Fibroblast of lung (primary cell): ENCODE measurements around the gene G0S2. TPM values are rescaled to one million over a fixed set of nuclear protein-coding genes. Genes with fewer than 3 reads are reported as not detected.
A peak's percentile ranks its signal among the peaks of the same experiment; 100 is the strongest.

Experiments
- DNase-seq, 2 donors: peaks; one replicate each; pipeline versions ENCODE4 v3.0.0 to v3.0.0-alpha.2; 2010; ENCODE audit warnings: low read depth in 2 of 2
- H2AFZ ChIP-seq: 2 replicates; pipeline ENCODE4 v1.5.1; 2012; ENCODE audit warnings: low read length, control low read depth, inconsistent platforms
- H3K27ac ChIP-seq: 2 replicates; pipeline ENCODE4 v1.5.1; 2011; ENCODE audit warnings: low read length, control low read depth; ENCODE audit not compliant: insufficient read depth
- H3K27me3 ChIP-seq: 2 replicates; pipeline ENCODE4 v1.5.1; 2011; ENCODE audit warnings: mild to moderate bottlenecking, low read length; ENCODE audit not compliant: control insufficient read depth, insufficient read depth
- H3K36me3 ChIP-seq: 2 replicates; pipeline ENCODE4 v1.5.1; 2011; ENCODE audit warnings: low read length; ENCODE audit not compliant: control insufficient read depth, insufficient read depth
- H3K4me1 ChIP-seq: 2 replicates; pipeline ENCODE4 v1.5.1; 2011; ENCODE audit warnings: low read length; ENCODE audit not compliant: control insufficient read depth, insufficient read depth; ENCODE audit errors: extremely low read depth
- H3K4me2 ChIP-seq: 2 replicates; pipeline ENCODE4 v1.5.1; 2011; ENCODE audit warnings: low read length, control low read depth; ENCODE audit not compliant: insufficient read depth; ENCODE audit errors: extremely low read depth
- H3K4me3 ChIP-seq, 4 experiments: fragments of 200-600 bp in 1 of 4; sonication (generic) in 1 of 4; replicated peaks in 1 of 4; 2 replicates each; pipeline ENCODE4 v1.5.1; 2011 to 2016; ENCODE audit warnings: low read length in 4 of 4, low read depth in 3 of 4, mild to moderate bottlenecking in 3 of 4, control low read depth in 2 of 4, inconsistent platforms in 1 of 4, mixed read lengths in 1 of 4; ENCODE audit not compliant: insufficient read depth in 1 of 4; ENCODE audit errors: control extremely low read depth in 1 of 4
- H3K79me2 ChIP-seq: 2 replicates; pipeline ENCODE4 v1.5.1; 2012; ENCODE audit warnings: mild to moderate bottlenecking, low read length, inconsistent platforms; ENCODE audit not compliant: control insufficient read depth, insufficient read depth
- H3K9ac ChIP-seq: 2 replicates; pipeline ENCODE4 v1.5.1; 2011; ENCODE audit warnings: mild to moderate bottlenecking, low read length, control low read depth; ENCODE audit not compliant: insufficient read depth
- H3K9me3 ChIP-seq: 2 replicates; pipeline ENCODE4 v1.5.1; 2012; ENCODE audit warnings: low read depth, low read length; ENCODE audit not compliant: control insufficient read depth, insufficient read depth
- H4K20me1 ChIP-seq: 2 replicates; pipeline ENCODE4 v1.5.1; 2011; ENCODE audit warnings: low read length; ENCODE audit not compliant: control insufficient read depth, insufficient read depth; ENCODE audit errors: extremely low read depth
- EZH2 ChIP-seq: IDR thresholded peaks from 2 replicates; pipeline ENCODE4 v1.5.1; 2012; ENCODE audit warnings: low read length, control low read depth, mild to moderate bottlenecking; ENCODE audit errors: missing control alignments
- polyA plus RNA-seq, 2 donors: library from polyadenylated mRNA; depleted of rRNA in 1 of 2; stranded (reverse) in 1 of 2; unstranded in 1 of 2; fragments of >200 nt; gene quantifications; 2 replicates each; pipeline ENCODE4 v1.2.1, GENCODE V29; 2011 to 2012; ENCODE audit warnings: missing spikeins in 1 of 2
- total RNA-seq: library from RNA; depleted of rRNA; stranded (reverse); fragments of >200 nt; gene quantifications from 2 replicates; pipeline ENCODE4 v1.2.1, GENCODE V29; 2014
- TF ChIP-seq, protein P1 (sequence below), 2 donors: IDR thresholded peaks in 1 of 2; conservative IDR thresholded peaks in 1 of 2; 1 replicate in 1 of 2; 2 replicates in 1 of 2; pipeline ENCODE4 v1.5.1; 2011 to 2012; ENCODE audit warnings: low read length in 2 of 2, control low read depth in 1 of 2, inconsistent platforms in 1 of 2, low read depth in 1 of 2, mild to moderate bottlenecking in 1 of 2

The G0S2 gene
- total and polyA plus RNA-seq, 2 donors (not counting 1 experiment from before 2014, with no cell fraction given): 3.9 to 79.1 TPM

DNA sequence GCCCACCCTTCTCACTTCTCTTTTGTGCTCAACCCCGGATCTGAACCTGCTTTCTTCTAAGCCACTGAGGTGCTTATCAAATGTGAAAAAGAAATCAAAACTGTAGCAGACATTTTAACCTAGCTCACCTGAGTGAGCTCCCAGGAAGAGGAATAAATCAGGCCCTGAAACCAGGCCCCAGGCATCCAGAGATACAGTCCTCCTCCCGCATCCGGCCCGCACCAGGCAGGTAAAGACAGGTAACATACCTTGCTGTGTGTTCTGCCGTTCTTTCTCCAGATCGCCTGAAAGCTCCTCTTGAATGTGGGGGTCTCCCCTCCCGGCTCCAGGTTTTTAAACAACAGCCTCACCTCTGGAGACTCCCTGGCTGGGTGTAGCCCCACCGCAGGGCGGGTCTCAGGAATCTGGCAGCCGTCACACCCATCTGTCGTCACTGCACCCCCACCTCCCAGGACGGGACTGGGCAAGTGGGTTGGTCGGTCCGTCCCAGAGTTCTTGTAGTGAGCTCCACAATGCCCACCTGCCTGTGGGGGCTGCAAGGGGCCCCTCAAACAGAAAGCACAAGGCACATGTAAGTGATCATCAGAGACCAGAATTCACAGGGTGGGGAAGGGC lies 23.0 kb upstream of the G0S2 start, which contains the start of gene LAMB3:
Gene LAMB3 (minus strand): TSS at position 305 of the 615 bp plus-strand sequence. CDS start 1,481 bp downstream, outside the sequence.
- TF ChIP-seq EZH2: no peak
- TF ChIP-seq, protein P1, sequence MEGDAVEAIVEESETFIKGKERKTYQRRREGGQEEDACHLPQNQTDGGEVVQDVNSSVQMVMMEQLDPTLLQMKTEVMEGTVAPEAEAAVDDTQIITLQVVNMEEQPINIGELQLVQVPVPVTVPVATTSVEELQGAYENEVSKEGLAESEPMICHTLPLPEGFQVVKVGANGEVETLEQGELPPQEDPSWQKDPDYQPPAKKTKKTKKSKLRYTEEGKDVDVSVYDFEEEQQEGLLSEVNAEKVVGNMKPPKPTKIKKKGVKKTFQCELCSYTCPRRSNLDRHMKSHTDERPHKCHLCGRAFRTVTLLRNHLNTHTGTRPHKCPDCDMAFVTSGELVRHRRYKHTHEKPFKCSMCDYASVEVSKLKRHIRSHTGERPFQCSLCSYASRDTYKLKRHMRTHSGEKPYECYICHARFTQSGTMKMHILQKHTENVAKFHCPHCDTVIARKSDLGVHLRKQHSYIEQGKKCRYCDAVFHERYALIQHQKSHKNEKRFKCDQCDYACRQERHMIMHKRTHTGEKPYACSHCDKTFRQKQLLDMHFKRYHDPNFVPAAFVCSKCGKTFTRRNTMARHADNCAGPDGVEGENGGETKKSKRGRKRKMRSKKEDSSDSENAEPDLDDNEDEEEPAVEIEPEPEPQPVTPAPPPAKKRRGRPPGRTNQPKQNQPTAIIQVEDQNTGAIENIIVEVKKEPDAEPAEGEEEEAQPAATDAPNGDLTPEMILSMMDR (conservative IDR thresholded peaks at IDR 0.05 in 1 of 2, IDR thresholded peaks at IDR 0.05 in 1 of 2; ENCODE audit: low read depth in 1 of 2, low read length in 2 of 2): no peak
- no peak for DNase-seq
- Histone ChIP-seq H3K9ac (no peak within 1 kb of the TSS), H3K4me1 (peaks cover 28% of the 10 kb centered on the region), H3K4me2 (no peak within 1 kb of the TSS), H4K20me1 (no peaks in the 10 kb centered on the region), H3K27me3 (no peaks in the 10 kb centered on the region), H3K9me3 (no peaks in the 10 kb centered on the region), H3K79me2 (no peaks in the 10 kb centered on the region), H3K27ac (no peak within 1 kb of the TSS), H2AFZ (peak within 1 kb of the TSS; percentile 77), H3K36me3 (no peaks in the 10 kb centered on the region), H3K4me3 (no peak within 1 kb of the TSS)

DNA sequence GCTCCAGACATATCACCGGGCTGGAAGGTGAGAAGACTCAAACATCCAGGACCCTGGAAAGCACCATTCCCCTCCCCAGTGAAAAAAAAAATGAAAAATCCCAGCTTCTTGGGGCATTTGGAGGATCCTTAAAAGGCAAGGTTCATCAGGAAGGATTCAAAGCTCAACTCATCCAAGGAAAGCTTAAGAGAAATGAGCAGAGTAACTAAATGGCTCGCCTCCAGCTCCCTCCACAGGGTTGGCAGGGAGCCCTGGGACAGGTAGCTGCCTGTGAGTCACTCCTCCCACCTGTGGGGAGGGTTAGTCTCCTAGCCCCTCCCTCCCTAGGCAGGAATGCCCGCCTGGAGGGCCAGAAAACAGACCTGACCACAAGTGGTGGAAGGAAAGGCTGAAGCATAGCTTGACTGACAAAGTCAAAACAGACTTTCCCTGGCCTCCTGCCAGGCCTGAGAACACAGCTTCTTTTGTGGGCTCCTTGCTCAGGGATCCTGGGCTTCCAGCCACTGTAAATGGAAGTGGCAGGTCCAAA lies 22.3 kb upstream of the G0S2 start:
- Histone ChIP-seq H4K20me1 (no peaks in the 10 kb centered on the region), H3K9ac (no peak overlapping the region), H3K27ac (no peak overlapping the region), H3K4me1 (peaks cover 25% of the 10 kb centered on the region), H3K79me2 (no peaks in the 10 kb centered on the region), H3K27me3 (no peaks in the 10 kb centered on the region), H3K4me3 (no peak overlapping the region), H3K4me2 (no peak overlapping the region), H3K9me3 (no peaks in the 10 kb centered on the region), H2AFZ (no peak overlapping the region), H3K36me3 (no peaks in the 10 kb centered on the region)
- peak; percentile 39 to 79 for DNase-seq
- TF ChIP-seq, protein P1 (conservative IDR thresholded peaks at IDR 0.05 in 1 of 2, IDR thresholded peaks at IDR 0.05 in 1 of 2; ENCODE audit: low read depth in 1 of 2, low read length in 2 of 2): no peak
- no peak for TF ChIP-seq EZH2

DNA sequence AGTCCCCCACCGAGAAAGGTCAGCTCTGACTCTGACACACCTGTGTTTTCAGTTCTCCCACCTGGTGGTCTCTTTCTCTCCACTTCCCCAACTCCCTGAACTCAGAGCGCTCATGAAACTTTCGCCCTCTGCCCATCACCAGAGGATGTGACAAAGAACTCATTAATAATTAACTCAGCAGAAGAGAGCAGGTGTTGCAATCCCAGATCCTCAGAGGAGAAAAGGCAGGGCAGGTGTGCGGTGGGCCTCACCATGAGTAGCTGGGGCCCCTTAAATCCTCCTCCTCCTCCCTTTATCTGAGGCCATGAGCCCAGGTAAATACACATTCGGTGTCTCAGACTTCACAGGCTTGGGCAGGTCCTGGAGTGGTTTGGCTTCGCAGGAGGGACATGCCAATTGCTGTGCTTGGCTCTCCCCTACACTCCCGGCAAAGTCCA lies 21.3 kb upstream of the G0S2 start:
- Histone ChIP-seq H3K4me3 (no peak overlapping the region), H3K36me3 (no peaks in the 10 kb centered on the region), H3K4me2 (no peak overlapping the region), H2AFZ (no peak overlapping the region), H3K4me1 (peaks cover 21% of the 10 kb centered on the region), H3K27me3 (no peaks in the 10 kb centered on the region), H3K9me3 (no peaks in the 10 kb centered on the region), H4K20me1 (no peaks in the 10 kb centered on the region), H3K9ac (no peak overlapping the region), H3K79me2 (no peaks in the 10 kb centered on the region), H3K27ac (no peak overlapping the region)
- TF ChIP-seq EZH2: no peak
- TF ChIP-seq, protein P1 (conservative IDR thresholded peaks at IDR 0.05 in 1 of 2, IDR thresholded peaks at IDR 0.05 in 1 of 2; ENCODE audit: low read depth in 1 of 2, low read length in 2 of 2): no peak
- no peak for DNase-seq
